HepG2 (cell line): ENCODE measurements around the gene C4orf46. TPM values are rescaled to one million over a fixed set of nuclear protein-coding genes. Genes with fewer than 3 reads are reported as not detected.

Experiments used
- ADNP ChIP-seq: sonication (generic); formaldehyde crosslinking; IDR thresholded peaks from 2 replicates; pipeline ENCODE4 v1.4.0; 2020; ENCODE audit warnings: missing genetic modification reagents
- BRF2 ChIP-seq: sonication (generic); formaldehyde crosslinking; IDR thresholded peaks from 2 replicates; pipeline ENCODE4 v1.8.1; 2022; ENCODE audit warnings: mild to moderate bottlenecking, missing genetic modification reagents
- HIVEP1 ChIP-seq: sonication (generic); formaldehyde crosslinking; IDR thresholded peaks from 2 replicates; pipeline ENCODE4 v1.4.0; 2020; ENCODE audit warnings: mild to moderate bottlenecking, missing genetic modification reagents
- JUND ChIP-seq: sonication (generic); formaldehyde crosslinking; IDR thresholded peaks from 2 replicates; pipeline ENCODE4 v1.8.0; 2022; ENCODE audit warnings: mild to moderate bottlenecking, missing genetic modification reagents
- KAT7 ChIP-seq: IDR thresholded peaks from 2 replicates; pipeline ENCODE4 v1.6.1; 2018; ENCODE audit warnings: borderline replicate concordance, missing compliant biosample characterization
- MBD4 ChIP-seq: IDR thresholded peaks from 2 replicates; pipeline ENCODE4 v1.6.1; 2012; ENCODE audit warnings: low read length, inconsistent platforms, borderline replicate concordance
- NR0B2 ChIP-seq: sonication (generic); formaldehyde crosslinking; IDR thresholded peaks from 2 replicates; pipeline ENCODE4 v1.4.0; 2020; ENCODE audit warnings: mild to moderate bottlenecking, missing genetic modification reagents
- RARA ChIP-seq: IDR thresholded peaks from 2 replicates; pipeline ENCODE4 v1.6.1; 2016; ENCODE audit warnings: missing genetic modification reagents, missing compliant biosample characterization
- REST ChIP-seq, 2 experiments: IDR thresholded peaks; 2 replicates each; pipeline ENCODE4 v1.6.1; 2011 to 2012; ENCODE audit warnings: low read length in 2 of 2, borderline replicate concordance in 1 of 2, low read depth in 1 of 2, mild to moderate bottlenecking in 1 of 2, moderate library complexity in 1 of 2
- THAP11 ChIP-seq: IDR thresholded peaks from 2 replicates; pipeline ENCODE4 v1.6.1; 2016; ENCODE audit warnings: missing biosample characterization, missing genetic modification reagents
- ZBTB25 ChIP-seq: IDR thresholded peaks from 2 replicates; pipeline ENCODE4 v1.6.1; 2018; ENCODE audit warnings: missing genetic modification reagents
- ZBTB37 ChIP-seq: sonication (generic); formaldehyde crosslinking; IDR thresholded peaks from 2 replicates; pipeline ENCODE4 v1.4.0; 2020; ENCODE audit warnings: mild to moderate bottlenecking, missing genetic modification reagents
- ZNF136 ChIP-seq: sonication (generic); formaldehyde crosslinking; IDR thresholded peaks from 2 replicates; pipeline ENCODE4 v1.8.1; 2022; ENCODE audit warnings: low read depth, mild to moderate bottlenecking, moderate library complexity, missing genetic modification reagents
- ZNF180 ChIP-seq: sonication (generic); formaldehyde crosslinking; IDR thresholded peaks from 2 replicates; pipeline ENCODE4 v1.4.0; 2020; ENCODE audit warnings: low read depth, missing genetic modification reagents, borderline replicate concordance
- ZNF205 ChIP-seq: IDR thresholded peaks from 2 replicates; pipeline ENCODE4 v1.6.1; 2018; ENCODE audit warnings: missing biosample characterization, missing genetic modification reagents
- ZNF556 ChIP-seq: sonication (generic); formaldehyde crosslinking; IDR thresholded peaks from 2 replicates; pipeline ENCODE4 v1.4.0; 2020; ENCODE audit warnings: mild to moderate bottlenecking, missing genetic modification reagents, borderline replicate concordance
- ZNF710 ChIP-seq: sonication (generic); formaldehyde crosslinking; IDR thresholded peaks from 2 replicates; pipeline ENCODE4 v1.5.0; 2020; ENCODE audit warnings: mild to moderate bottlenecking, missing genetic modification reagents, borderline replicate concordance
- polyA plus RNA-seq, 8 experiments: library from polyadenylated mRNA; depleted of rRNA in 3 of 8; stranded (reverse) in 7 of 8; unstranded in 1 of 8; fragments of >200 nt; fragmentation: Illumina TruSeq in 4 of 8; extraction: Trizol in 4 of 8; gene quantifications; 2 replicates each; pipeline versions ENCODE4 v1.2.1 to v1.2.3, GENCODE V29; 2011 to 2016; ENCODE audit warnings: low read depth in 4 of 8, missing spikeins in 1 of 8, mixed read lengths in 1 of 8; ENCODE audit not compliant: insufficient read depth in 1 of 8
- total RNA-seq, 5 experiments: library from RNA; depleted of rRNA; stranded (reverse); fragments of >200 nt; fragmentation: Illumina TruSeq; extraction: Trizol; gene quantifications; 2 replicates each; pipeline ENCODE4 v1.2.3, GENCODE V29; 2016; ENCODE audit warnings: low read depth in 1 of 5

C4orf46 gene
- total and polyA plus RNA-seq, 2 of the 13 experiments (the other 11 are each of a cell fraction or from before 2014, with no cell fraction given), result 8.5 to 10.4 TPM

GRCh38 chr4:158671915-158672806 is 474 bp upstream of the C4orf46 start, which contains the start of gene ETFDH (continued):
- peak; percentile 78 for TF ChIP-seq ZBTB37 (CRISPR knock-in tag)
- TF ChIP-seq REST (IDR thresholded peaks at IDR 0.05; ENCODE audit: borderline replicate concordance in 1 of 2, low read depth in 1 of 2, low read length in 2 of 2), result no peak
- no peak for TF ChIP-seq ZNF136 (CRISPR knock-in tag)
- TF ChIP-seq ZNF710, result peak; percentile 81
- TF ChIP-seq ADNP, result 0 out of 2 replicates have a peak, but pooled peaks have one; percentile 64
- TF ChIP-seq NR0B2 (CRISPR knock-in tag), result peak; percentile 69; the same call in 1 of the 2 replicates
- 0 out of 2 replicates have a peak, but pooled peaks have one; percentile 51 for TF ChIP-seq ZNF205 (CRISPR knock-in tag)
- peak; percentile 85 for TF ChIP-seq JUND (CRISPR knock-in tag)
- TF ChIP-seq HIVEP1 (CRISPR knock-in tag), result peak; percentile 97
- TF ChIP-seq THAP11 (CRISPR knock-in tag), result peak; percentile 99
- peak; percentile 75 for TF ChIP-seq KAT7
- peak; percentile 87; the same call in 1 of the 2 replicates for TF ChIP-seq ZBTB25 (CRISPR knock-in tag)
- TF ChIP-seq BRF2 (CRISPR knock-in tag), result peak; percentile 38; the same call in 1 of the 2 replicates
- no peak for TF ChIP-seq ZNF180
- TF ChIP-seq ZNF556 (CRISPR knock-in tag), result peak; percentile 89
- no peak for TF ChIP-seq MBD4
- peak; percentile 77 for TF ChIP-seq RARA (CRISPR knock-in tag)
